ENCODE data around the gene FLYWCH1.

FLYWCH1 gene

DNA sequence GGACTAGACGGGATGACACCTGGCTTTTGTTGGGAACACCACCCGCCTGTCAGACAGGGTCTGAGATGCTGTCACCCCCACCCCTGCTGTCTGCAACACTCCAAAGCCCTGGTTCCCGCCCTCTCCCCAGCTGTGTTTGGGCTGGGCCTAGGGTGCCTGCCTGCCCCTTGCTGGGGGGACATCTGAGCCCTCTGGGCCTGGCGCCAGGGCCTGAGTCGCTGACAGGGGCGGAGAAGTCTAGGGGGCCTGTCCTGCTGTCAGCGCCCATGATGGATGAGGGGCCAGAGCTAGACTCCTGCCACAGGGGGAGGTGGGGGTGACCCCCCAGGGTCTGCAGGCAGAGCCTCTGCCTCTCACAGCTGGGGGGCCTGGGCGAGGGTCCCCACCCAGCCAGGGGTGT lies 76.1 kb downstream of the FLYWCH1 start:
- no peak for FAIRE-seq

DNA sequence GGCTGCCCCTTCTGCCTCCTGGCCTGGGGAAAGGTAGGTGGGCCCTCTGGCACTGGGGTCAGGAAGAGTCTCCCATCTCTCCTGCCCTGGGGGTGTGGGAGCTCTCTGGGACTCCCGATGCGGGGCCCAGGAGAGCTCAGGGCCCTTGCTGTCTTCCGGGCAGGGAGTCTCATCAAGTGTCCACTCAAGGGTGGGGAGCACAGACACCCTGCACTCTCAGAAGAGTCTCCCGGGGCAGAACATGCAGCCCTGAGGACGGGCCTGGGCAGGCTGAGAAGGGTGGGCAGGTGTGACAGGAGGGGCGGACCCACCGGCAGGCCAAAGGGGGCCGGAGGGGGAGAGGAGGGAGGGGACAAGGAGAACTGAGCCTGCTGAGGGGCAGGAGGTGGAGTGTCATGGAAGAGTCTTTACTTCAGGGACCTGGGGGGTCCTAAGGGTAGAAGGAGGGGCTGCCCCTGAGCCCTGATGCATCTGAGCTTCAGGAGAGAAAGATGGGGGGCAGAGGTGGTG lies 76.9 kb downstream of the FLYWCH1 start:
- no peak for FAIRE-seq

DNA sequence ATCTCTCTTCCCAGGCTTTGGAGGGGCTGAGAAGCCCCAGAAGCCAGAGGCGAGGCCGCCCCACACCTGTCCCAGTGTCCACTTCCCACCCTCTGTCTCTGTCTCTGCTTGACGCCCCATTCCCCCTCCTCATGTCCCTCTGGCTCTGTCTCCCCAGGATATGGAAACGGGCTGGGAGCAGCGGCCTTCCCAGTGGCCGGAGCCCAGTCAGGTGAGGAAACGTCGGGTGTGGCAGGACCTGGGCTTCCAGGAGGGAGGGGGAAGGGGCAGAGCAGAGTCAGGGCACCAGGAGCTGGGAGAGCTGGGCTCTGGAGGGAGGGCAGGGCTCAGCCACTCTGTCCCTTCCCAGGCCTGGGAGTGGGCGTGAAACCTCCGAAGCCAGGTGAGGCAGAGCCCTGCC lies 79.2 kb downstream of the FLYWCH1 start:
- FAIRE-seq: no peak

DNA sequence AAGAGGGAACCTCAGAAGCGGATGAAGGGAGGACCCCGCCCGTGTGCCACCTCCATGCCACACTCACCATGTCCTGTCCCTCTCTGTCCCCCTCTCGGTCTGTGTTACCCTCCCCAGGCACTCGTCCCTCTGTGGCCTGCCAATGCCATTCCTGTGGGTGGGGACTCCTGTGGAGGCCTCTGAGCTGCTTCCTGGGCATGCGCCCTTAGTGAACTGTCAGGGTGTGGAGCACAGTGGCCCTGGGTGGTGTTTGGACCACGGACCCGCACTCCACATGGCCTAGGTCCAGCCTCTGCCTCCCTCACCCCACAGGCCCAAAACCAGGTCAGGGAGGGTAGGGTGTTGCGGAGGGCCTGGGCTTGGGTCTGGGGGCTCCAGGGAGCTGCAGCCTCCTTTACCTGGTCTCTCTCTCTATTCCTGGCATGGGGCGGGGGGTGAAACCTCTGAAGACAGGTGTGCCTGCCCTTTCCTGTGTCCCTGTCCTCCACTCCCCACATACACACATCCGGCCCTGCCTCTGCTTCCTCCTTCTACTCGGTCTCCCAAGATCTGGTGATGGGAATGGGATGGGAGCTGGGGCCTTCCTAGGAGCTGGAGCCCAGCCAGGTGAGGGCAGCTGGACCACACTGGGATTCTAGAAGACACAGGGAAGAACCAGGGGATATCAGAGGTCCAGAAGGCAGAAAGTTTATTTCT lies 80.0 kb downstream of the FLYWCH1 start:
- no peak for FAIRE-seq

DNA sequence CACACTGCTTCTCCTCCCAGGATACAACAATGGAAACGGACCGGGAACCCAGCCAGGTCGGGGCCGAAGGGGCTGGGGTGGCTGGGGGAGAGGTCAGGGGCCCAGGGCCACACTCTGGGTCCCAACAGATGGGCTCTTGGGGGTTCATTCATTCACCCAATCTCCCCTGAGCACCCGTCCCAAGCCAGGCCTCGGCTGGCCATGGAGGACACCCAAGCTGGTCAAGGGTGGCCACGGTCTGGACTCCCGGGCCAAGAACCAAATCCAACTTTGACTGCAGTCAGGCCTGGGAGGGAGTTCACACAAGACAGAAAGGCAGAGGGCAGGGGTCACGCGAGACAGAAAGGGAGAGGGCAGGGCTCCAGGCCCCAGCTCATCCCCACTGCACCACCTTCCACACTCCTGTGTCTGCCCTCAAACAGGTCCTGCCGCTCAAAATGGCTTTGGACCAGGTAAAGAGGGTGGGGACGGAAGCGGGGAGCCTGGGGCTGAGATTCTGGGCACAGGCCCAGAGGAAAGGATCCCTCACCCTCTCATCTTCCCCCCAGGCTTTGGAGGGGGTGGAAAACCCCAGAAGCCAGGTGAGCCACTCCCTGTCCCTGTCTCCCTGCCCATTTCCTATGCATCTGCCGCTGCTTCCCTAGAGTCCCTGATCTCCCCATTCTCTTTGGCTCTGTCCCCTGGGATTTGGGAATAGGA lies 80.8 kb downstream of the FLYWCH1 start:
- no peak for FAIRE-seq

DNA sequence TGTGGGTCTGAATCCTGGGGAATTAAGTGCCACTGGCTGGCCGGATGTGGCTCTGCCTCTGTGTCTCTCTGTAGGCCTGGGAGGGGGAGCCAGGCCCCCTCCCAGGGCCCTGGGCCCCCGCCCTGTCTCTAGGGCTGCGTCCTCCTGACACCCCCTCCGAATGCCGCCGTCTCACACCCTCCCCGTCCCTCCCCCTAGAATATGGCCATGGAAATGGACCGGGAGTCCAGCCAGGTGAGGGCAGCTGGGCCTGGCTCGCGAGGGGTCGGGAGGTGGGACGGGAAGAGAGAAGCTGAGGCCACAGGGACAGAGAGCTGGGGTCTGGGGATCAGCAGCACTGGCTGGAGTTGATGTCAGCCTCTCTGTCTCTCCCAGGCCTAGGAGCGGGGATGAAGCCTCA lies 84.6 kb downstream of the FLYWCH1 start:
- FAIRE-seq: no peak

DNA sequence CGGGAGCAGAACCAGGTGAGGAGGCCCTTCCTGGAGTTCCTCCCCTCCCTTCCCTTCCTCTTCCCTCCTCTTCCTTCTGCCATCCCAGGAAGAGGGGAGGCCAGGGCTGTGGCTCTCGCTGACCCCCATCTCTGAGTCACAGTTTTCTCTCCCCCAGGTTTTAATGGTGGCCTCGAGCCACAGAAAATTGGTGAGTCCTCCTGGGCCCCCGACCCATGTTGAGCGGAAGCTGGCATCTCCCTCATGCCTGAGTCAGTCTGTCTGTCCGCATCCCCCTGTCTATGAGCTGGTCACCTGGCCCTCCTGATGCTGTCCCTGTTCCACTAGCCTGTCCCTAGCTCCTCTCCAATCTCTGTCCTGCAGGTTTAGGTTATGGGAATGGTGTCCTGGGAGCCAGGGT lies 88.2 kb downstream of the FLYWCH1 start:
- no peak for FAIRE-seq

DNA sequence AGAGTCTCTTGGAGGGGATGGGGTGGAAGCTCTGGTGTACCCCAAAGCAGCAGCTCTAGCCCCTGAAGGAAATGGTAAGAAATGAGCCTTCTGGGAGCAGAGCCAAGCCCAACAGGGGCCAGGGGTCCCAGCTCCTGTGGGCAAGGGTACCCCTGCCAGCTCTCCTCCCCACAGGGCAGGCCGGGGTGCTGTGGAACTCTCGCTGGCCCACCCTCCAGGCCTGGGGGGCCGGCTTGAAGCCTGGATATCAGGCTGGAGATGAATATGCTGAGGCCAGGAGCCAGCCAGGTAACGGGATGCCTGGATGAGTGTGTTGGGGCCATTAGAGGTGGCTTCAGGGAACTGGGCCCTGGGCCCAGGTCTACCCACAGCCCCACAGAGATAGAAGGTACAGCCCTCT lies 88.8 kb downstream of the FLYWCH1 start:
- FAIRE-seq: no peak
